ENCODE results near the gene PPP2R2C.

PPP2R2C gene

GRCh38 chr4:6278801-6279197, 193.6 kb downstream of the PPP2R2C start:
- no peak for DNase-seq

- no peak for DNase-seq
Measured at GRCh38 chr4:6277935-6278800, 194.2 kb downstream of the PPP2R2C start.

GRCh38 chr4:6277139-6277802, 195.1 kb downstream of the PPP2R2C start:
- DNase-seq, result peak; percentile 39

GRCh38 chr4:6275898-6276806, 196.3 kb downstream of the PPP2R2C start:
- DNase-seq, result no peak

GRCh38 chr4:6275351-6275750, 197.1 kb downstream of the PPP2R2C start:
- no peak for DNase-seq

GRCh38 chr4:6273661-6273990, 198.8 kb downstream of the PPP2R2C start:
- DNase-seq, result no peak

- no peak for DNase-seq
Measured at GRCh38 chr4:6272863-6273660, 199.4 kb downstream of the PPP2R2C start.

- DNase-seq, result no peak
Measured at GRCh38 chr4:6271701-6272465, 200.5 kb downstream of the PPP2R2C start.

GRCh38 chr4:6271206-6271605, 201.2 kb downstream of the PPP2R2C start:
- no peak for DNase-seq

- no peak for DNase-seq
Measured at GRCh38 chr4:6270636-6271121, 201.7 kb downstream of the PPP2R2C start.

Data from NCI-H2171 treated with DMSO at 0.1 percent for 48 hours (cell line).